OCI-M2 (cell line): Measurements from ENCODE around the gene USP24.
"Not testable (repeated sequence)": the region's sequence is repeated elsewhere in the genome, so short reads cannot be mapped to it uniquely, and the experiment has no call there.

Source experiments
- DNase-seq: peaks from one replicate; lab custom pipeline; 2025; ENCODE audit not compliant: unreplicated experiment; lab: John Stamatoyannopoulos, UW

Gene USP24

GRCh38 chr1:55124470-55124869 lies 90.7 kb downstream of the USP24 start:
- no peak for DNase-seq

GRCh38 chr1:55120538-55120937 lies 94.6 kb downstream of the USP24 start:
- no peak for DNase-seq

GRCh38 chr1:55118651-55119329 lies 96.4 kb downstream of the USP24 start:
- no peak for DNase-seq

GRCh38 chr1:55117941-55118340 lies 97.2 kb downstream of the USP24 start:
- DNase-seq: no peak

GRCh38 chr1:55109005-55109404 lies 106.2 kb downstream of the USP24 start:
- not testable (repeated sequence) for DNase-seq

- DNase-seq: no peak
Measured at GRCh38 chr1:55107101-55107500, 108.1 kb downstream of the USP24 start.

- no peak for DNase-seq
Measured at GRCh38 chr1:55103891-55104290, 111.3 kb downstream of the USP24 start.

- no peak for DNase-seq
Measured at GRCh38 chr1:55095095-55095494, 120.1 kb downstream of the USP24 start.

GRCh38 chr1:55092475-55092874 lies 122.7 kb downstream of the USP24 start:
- DNase-seq: no peak

GRCh38 chr1:55089683-55090082 lies 125.5 kb downstream of the USP24 start:
- DNase-seq: no peak

GRCh38 chr1:55088413-55088812 lies 126.8 kb downstream of the USP24 start:
- no peak for DNase-seq

GRCh38 chr1:55087439-55087838 lies 127.7 kb downstream of the USP24 start:
- DNase-seq: no peak

- no peak for DNase-seq
Measured at GRCh38 chr1:55084257-55084656, 130.9 kb downstream of the USP24 start.

- no peak for DNase-seq
Measured at GRCh38 chr1:55081905-55082296, 133.3 kb downstream of the USP24 start.

- no peak for DNase-seq
Measured at GRCh38 chr1:55081188-55081904, 133.8 kb downstream of the USP24 start.

GRCh38 chr1:55079651-55080050 lies 135.5 kb downstream of the USP24 start:
- no peak for DNase-seq

GRCh38 chr1:55078470-55078869 lies 136.7 kb downstream of the USP24 start:
- DNase-seq: no peak

- no peak for DNase-seq
Measured at GRCh38 chr1:55076356-55076755, 138.8 kb downstream of the USP24 start.

- DNase-seq: no peak
Measured at GRCh38 chr1:55074455-55074854, 140.7 kb downstream of the USP24 start.

- no peak for DNase-seq
Measured at GRCh38 chr1:55073187-55073916, 141.8 kb downstream of the USP24 start.

GRCh38 chr1:55071477-55071876 lies 143.7 kb downstream of the USP24 start:
- peak; percentile 11 for DNase-seq
